IMR-90 (cell line): ENCODE results near the gene BCDIN3D. TPM values are rescaled to one million over a fixed set of nuclear protein-coding genes. Genes with fewer than 3 reads are reported as not detected.

Experiments
- ATAC-seq: fragments of 200-7000 bp; cut with Tn5 transposase; 2 replicates; pipeline ENCODE4 v1.9.1; 2020; ENCODE audit warnings: low read depth, mild to moderate bottlenecking, moderate library complexity
- BruUV-seq: library from RNA; stranded (reverse); fragments of 400-500 nt; replicated peaks from 2 replicates; lab custom pipeline; 2021; lab: Mats Ljungman, UMichigan
- CTCF ChIA-PET: fragments of 300-600 bp; formaldehyde crosslinking; extraction: SDS; loops from one replicate; lab custom pipeline; 2021; ENCODE audit warnings: antibody characterized with exemption; lab: Yijun Ruan, JAX
- POLR2A ChIA-PET: fragments of 300-600 bp; sonication (Branson Sonifier 250); formaldehyde crosslinking; loops from one replicate; lab custom pipeline; 2022; ENCODE audit warnings: antibody characterized with exemption; ENCODE audit not compliant: unreplicated experiment; lab: Charles Lee
- DNase-seq: peaks from one replicate; pipeline ENCODE4 v3.0.0; 2013
- H2AFZ ChIP-seq: replicated peaks from 2 replicates; pipeline ENCODE3; 2013; ENCODE audit warnings: low read length, mild to moderate bottlenecking; ENCODE audit not compliant: poor library complexity
- H2AK5ac ChIP-seq: 2 replicates; pipeline ENCODE4 v1.6.1; 2013; ENCODE audit warnings: low read depth, low read length, inconsistent platforms
- H2AK9ac ChIP-seq: replicated peaks from 2 replicates; pipeline ENCODE3; 2013; ENCODE audit warnings: mild to moderate bottlenecking, low read depth, low read length, moderate library complexity; ENCODE audit not compliant: poor library complexity
- H2BK120ac ChIP-seq: 2 replicates; pipeline ENCODE4 v1.6.1; 2013; ENCODE audit warnings: low read depth, low read length, inconsistent platforms
- H2BK15ac ChIP-seq: 3 replicates; pipeline ENCODE4 v1.6.1; 2013; ENCODE audit warnings: low read depth, low read length, inconsistent platforms
- H2BK20ac ChIP-seq: 2 replicates; pipeline ENCODE4 v1.6.1; 2013; ENCODE audit warnings: low read depth, mild to moderate bottlenecking, inconsistent platforms, low read length, moderate library complexity
- H2BK5ac ChIP-seq: 2 replicates; pipeline ENCODE4 v1.6.1; 2013; ENCODE audit warnings: mild to moderate bottlenecking, low read depth, low read length, inconsistent platforms; ENCODE audit not compliant: poor library complexity, severe bottlenecking
- H3K14ac ChIP-seq: replicated peaks from 2 replicates; pipeline ENCODE4 v1.6.1; 2013; ENCODE audit warnings: low read depth, low read length, inconsistent platforms
- H3K18ac ChIP-seq: 2 replicates; pipeline ENCODE4 v1.6.1; 2013; ENCODE audit warnings: low read depth, low read length, control low read depth
- H3K23ac ChIP-seq: 2 replicates; pipeline ENCODE4 v1.6.1; 2013; ENCODE audit warnings: low read depth, low read length, inconsistent platforms
- H3K27ac ChIP-seq: 2 replicates; pipeline ENCODE4 v1.5.1; 2013; ENCODE audit warnings: mild to moderate bottlenecking, control low read depth, low read length; ENCODE audit not compliant: insufficient read depth
- H3K27me3 ChIP-seq: 2 replicates; pipeline ENCODE4 v1.6.1; 2013; ENCODE audit warnings: low read length; ENCODE audit not compliant: control insufficient read depth, insufficient read depth
- H3K36me3 ChIP-seq: 2 replicates; pipeline ENCODE4 v1.6.1; 2013; ENCODE audit warnings: low read length, mixed read lengths; ENCODE audit not compliant: control insufficient read depth, insufficient read depth
- H3K4ac ChIP-seq: 2 replicates; pipeline ENCODE4 v1.6.1; 2013; ENCODE audit warnings: low read depth, low read length, inconsistent platforms
- H3K4me1 ChIP-seq: 2 replicates; pipeline ENCODE4 v1.6.1; 2013; ENCODE audit warnings: low read length, mixed read lengths; ENCODE audit not compliant: control insufficient read depth, insufficient read depth
- H3K4me2 ChIP-seq: 2 replicates; pipeline ENCODE4 v1.6.1; 2013; ENCODE audit warnings: low read depth, mild to moderate bottlenecking, control low read depth, low read length, moderate library complexity
- H3K4me3 ChIP-seq: 2 replicates; pipeline ENCODE4 v1.5.1; 2013; ENCODE audit warnings: low read depth, mild to moderate bottlenecking, control low read depth, low read length, moderate library complexity; ENCODE audit not compliant: insufficient read depth
- H3K56ac ChIP-seq: 2 replicates; pipeline ENCODE4 v1.6.1; 2013; ENCODE audit warnings: low read length, inconsistent platforms; ENCODE audit not compliant: insufficient read depth; ENCODE audit errors: extremely low read depth
- H3K79me1 ChIP-seq, 2 experiments: 2 replicates each; pipeline ENCODE4 v1.6.1; 2013; ENCODE audit warnings: low read length in 2 of 2, inconsistent platforms in 1 of 2, low read depth in 1 of 2
- H3K9ac ChIP-seq: 2 replicates; pipeline ENCODE4 v1.6.1; 2013; ENCODE audit warnings: low read depth, low read length, control low read depth
- H3K9me1 ChIP-seq: 2 replicates; pipeline ENCODE4 v1.6.1; 2013; ENCODE audit warnings: low read length, inconsistent platforms; ENCODE audit not compliant: insufficient read depth
- H3K9me3 ChIP-seq: 2 replicates; pipeline ENCODE4 v1.6.1; 2013; ENCODE audit warnings: low read length; ENCODE audit not compliant: control insufficient read depth, insufficient read depth
- H4K20me1 ChIP-seq: 2 replicates; pipeline ENCODE4 v1.6.1; 2013; ENCODE audit warnings: low read length, inconsistent platforms; ENCODE audit not compliant: insufficient read depth
- H4K5ac ChIP-seq: 2 replicates; pipeline ENCODE4 v1.6.1; 2013; ENCODE audit warnings: mild to moderate bottlenecking, low read depth, low read length, control low read depth
- H4K8ac ChIP-seq, 2 experiments: 2 replicates each; pipeline ENCODE4 v1.6.1; 2013; ENCODE audit warnings: low read depth in 2 of 2, low read length in 2 of 2, control low read depth in 1 of 2, inconsistent platforms in 1 of 2
- H4K91ac ChIP-seq: 2 replicates; pipeline ENCODE4 v1.6.1; 2013; ENCODE audit warnings: low read depth, low read length, inconsistent platforms; ENCODE audit not compliant: insufficient read depth
- BHLHE40 ChIP-seq: fragments of 150-350 bp; IDR thresholded peaks from 2 replicates; pipeline ENCODE4 v1.6.1; 2016; ENCODE audit warnings: mild to moderate bottlenecking, low read depth, low read length
- CEBPB ChIP-seq: IDR thresholded peaks from 2 replicates; pipeline ENCODE4 v1.6.1; 2012; ENCODE audit warnings: low read depth, low read length, improper control_type of control experiment
- CTCF ChIP-seq: conservative IDR thresholded peaks from 2 replicates; pipeline ENCODE4 v1.5.1; 2012; ENCODE audit warnings: mild to moderate bottlenecking, low read depth, low read length, improper control_type of control experiment
- RCOR1 ChIP-seq: IDR thresholded peaks from 2 replicates; pipeline ENCODE4 v1.6.1; 2012; ENCODE audit warnings: mild to moderate bottlenecking, low read length, improper control_type of control experiment; ENCODE audit not compliant: insufficient replicate concordance
- USF2 ChIP-seq: fragments of 150-350 bp; IDR thresholded peaks from 2 replicates; pipeline ENCODE4 v1.6.1; 2017; ENCODE audit warnings: mild to moderate bottlenecking, antibody characterized with exemption, low read length, low read depth
- WGBS, 2 experiments: methylation state at CpG; one replicate each; pipeline versions ENCODE4 v1.1.5 to v1.1.7; 2013; ENCODE audit warnings: missing lambda C conversion rate in 2 of 2; ENCODE audit not compliant: insufficient read length in 1 of 2; ENCODE audit errors: extremely low coverage in 2 of 2; 5-methylcytosine and 5-hydroxymethylcytosine counted together
- dilution Hi-C: fragments of 300-500 bp; cut with HindIII; formaldehyde crosslinking; loops from one replicate; pipeline ENCODE4 v1.14.3; 2018; ENCODE audit warnings: low sequenced_read_pairs; ENCODE audit not compliant: unreplicated experiment
- in situ Hi-C: fragments of 300-500 bp; cut with MboI; formaldehyde crosslinking; loops from 3 replicates; pipeline ENCODE4 v1.14.3; 2019; ENCODE audit warnings: low sequenced_read_pairs, inconsistent platforms, mixed read lengths
- intact Hi-C: fragments of 100-400 bp; cut with micrococcal nuclease; formaldehyde crosslinking; loops from 2 replicates; pipeline ENCODE4 v1.10.0; 2022
- polyA plus RNA-seq, 3 experiments: library from polyadenylated mRNA; depleted of rRNA; stranded (reverse); fragments of >200 nt; gene quantifications; 2 replicates each; pipeline ENCODE4 v1.2.3, GENCODE V29; 2012; ENCODE audit warnings: low replicate concordance in 1 of 3
- total RNA-seq: library from RNA; depleted of rRNA; stranded (reverse); fragments of >200 nt; gene quantifications from 2 replicates; pipeline ENCODE4 v1.2.3, GENCODE V29; 2012

BCDIN3D gene
- total and polyA plus RNA-seq, 2 of the 4 experiments (the other 2 are of a cell fraction): 2.3 TPM

DNA sequence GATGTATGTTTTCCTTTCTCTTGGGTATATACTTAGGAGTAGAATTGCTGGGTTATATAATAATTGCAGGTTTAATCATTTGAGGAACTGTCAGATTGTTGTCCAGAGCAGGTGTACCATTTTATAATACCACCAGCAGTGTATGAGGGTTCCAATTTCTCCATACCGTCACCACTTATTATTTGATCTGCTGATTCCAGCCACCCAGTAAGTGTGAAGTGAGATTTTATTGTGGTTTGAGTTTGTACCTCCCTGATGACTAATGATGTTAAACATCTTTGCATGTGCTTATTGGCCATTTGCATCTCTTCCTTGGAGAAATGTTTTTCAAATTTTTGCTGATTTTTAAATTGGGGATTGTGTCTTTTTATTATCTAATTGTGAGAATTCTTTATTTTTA lies 29.8 kb downstream of the BCDIN3D start:
- TF ChIP-seq RCOR1 (no peak), BHLHE40 (no peak), USF2 (no peak), CEBPB (no peak), CTCF (no peak)
- no peak for DNase-seq
- Histone ChIP-seq H3K9ac (no peak overlapping the region), H2BK15ac (no peak overlapping the region), H2AFZ (no peak overlapping the region), H3K18ac (no peak overlapping the region), H4K8ac (no peak overlapping the region), H3K56ac (no peak overlapping the region), H2BK20ac (no peak overlapping the region), H3K36me3 (peaks cover 8% of the 10 kb centered on the region), H3K4me3 (no peak overlapping the region), H3K4me2 (no peak overlapping the region), H3K23ac (no peak overlapping the region), H3K79me1 (peaks cover 32 to 77% of the 10 kb centered on the region in 2 experiments), H3K27me3 (no peaks in the 10 kb centered on the region), H2AK9ac (no peak overlapping the region), H4K5ac (no peak overlapping the region), H2BK5ac (no peak overlapping the region), H3K9me3 (no peaks in the 10 kb centered on the region), H3K4me1 (peaks cover 18% of the 10 kb centered on the region), H3K9me1 (peaks cover 14% of the 10 kb centered on the region), H2BK120ac (no peak overlapping the region), H3K27ac (no peak overlapping the region), H3K14ac (no peak overlapping the region), H4K20me1 (peaks cover 79% of the 10 kb centered on the region), H4K91ac (no peak overlapping the region), H2AK5ac (no peak overlapping the region), H3K4ac (no peak overlapping the region)
- no peak for ATAC-seq
- ChIA-PET CTCF (no interaction called here), POLR2A (no interaction called here)
- in situ Hi-C loops (no loop called here), dilution Hi-C loops (no loop called here), intact Hi-C loops (no loop called here)
- no TSS peak for BruUV-seq
- no CpG with 5 or more reads among the region's 1 CpG for WGBS, 2 experiments
